Neuronal stem cell (in vitro differentiated cells): ENCODE results near the gene GRM7.

Experiments used
- DNase-seq: peaks from one replicate; pipeline ENCODE4 v3.0.0-alpha.2; 2013; ENCODE audit warnings: low spot score
- H2AFZ ChIP-seq: one replicate; pipeline ENCODE4 v1.6.1; 2013; ENCODE audit warnings: mild to moderate bottlenecking, low read length, inconsistent platforms
- H2AK5ac ChIP-seq: 2 replicates; pipeline ENCODE4 v1.6.1; 2013; ENCODE audit warnings: low read depth, mild to moderate bottlenecking, inconsistent platforms, low read length, moderate library complexity, mixed read lengths
- H2BK120ac ChIP-seq: 2 replicates; pipeline ENCODE4 v1.6.1; 2013; ENCODE audit warnings: low read depth, mild to moderate bottlenecking, inconsistent platforms, low read length, moderate library complexity, mixed read lengths
- H2BK12ac ChIP-seq: one replicate; pipeline ENCODE4 v1.6.1; 2013; ENCODE audit warnings: low read length, inconsistent platforms
- H2BK15ac ChIP-seq: 2 replicates; pipeline ENCODE4 v1.6.1; 2013; ENCODE audit warnings: mild to moderate bottlenecking, low read length, inconsistent platforms, mixed read lengths
- H2BK5ac ChIP-seq: one replicate; pipeline ENCODE4 v1.6.1; 2013; ENCODE audit warnings: inconsistent platforms, mild to moderate bottlenecking, low read length, moderate library complexity
- H3K14ac ChIP-seq: one replicate; pipeline ENCODE4 v1.6.1; 2013; ENCODE audit warnings: low read length, inconsistent platforms
- H3K18ac ChIP-seq: 2 replicates; pipeline ENCODE4 v1.6.1; 2013; ENCODE audit warnings: low read length, inconsistent platforms
- H3K23ac ChIP-seq: 2 replicates; pipeline ENCODE4 v1.6.1; 2013; ENCODE audit warnings: low read depth, mild to moderate bottlenecking, mixed read lengths, low read length, inconsistent platforms; ENCODE audit not compliant: poor library complexity
- H3K27ac ChIP-seq: replicated peaks from 3 replicates; pipeline ENCODE4 v1.5.1; 2013; ENCODE audit warnings: low read length, inconsistent platforms
- H3K27me3 ChIP-seq, 3 experiments: 2 replicates each; pipeline ENCODE4 v1.6.1; 2013; ENCODE audit warnings: low read length in 3 of 3, mild to moderate bottlenecking in 2 of 3, inconsistent platforms in 1 of 3, low read depth in 1 of 3, mixed read lengths in 1 of 3, moderate library complexity in 1 of 3; ENCODE audit not compliant: control insufficient read depth in 3 of 3, insufficient read depth in 3 of 3
- H3K36me3 ChIP-seq, 2 donors: replicated peaks in 1 of 2; 2 replicates each; pipeline ENCODE4 v1.6.1; 2013; ENCODE audit warnings: low read length in 2 of 2; ENCODE audit not compliant: control insufficient read depth in 2 of 2, insufficient read depth in 2 of 2
- H3K4ac ChIP-seq: 2 replicates; pipeline ENCODE4 v1.6.1; 2013; ENCODE audit warnings: inconsistent platforms, mild to moderate bottlenecking, low read length, moderate library complexity
- H3K4me1 ChIP-seq, 2 donors: 1 replicate in 1 of 2; 2 replicates in 1 of 2; pipeline ENCODE4 v1.6.1; 2013; ENCODE audit warnings: low read length in 2 of 2, low read depth in 1 of 2; ENCODE audit not compliant: control insufficient read depth in 2 of 2, insufficient read depth in 1 of 2
- H3K4me2 ChIP-seq: one replicate; pipeline ENCODE4 v1.6.1; 2013; ENCODE audit warnings: mild to moderate bottlenecking, low read length, inconsistent platforms; ENCODE audit not compliant: insufficient read depth, poor library complexity, severe bottlenecking
- H3K4me3 ChIP-seq, 2 donors: 2 replicates each; pipeline ENCODE4 v1.5.1; 2013; ENCODE audit warnings: low read length in 2 of 2, mild to moderate bottlenecking in 2 of 2, inconsistent platforms in 1 of 2, moderate library complexity in 1 of 2
- H3K79me1 ChIP-seq: one replicate; pipeline ENCODE4 v1.6.1; 2013; ENCODE audit warnings: low read depth, mild to moderate bottlenecking, inconsistent platforms, low read length, moderate library complexity
- H3K9ac ChIP-seq: one replicate; pipeline ENCODE4 v1.6.1; 2013; ENCODE audit warnings: mild to moderate bottlenecking, low read depth, low read length, inconsistent platforms; ENCODE audit not compliant: poor library complexity
- H3K9me3 ChIP-seq, 2 donors: replicated peaks in 1 of 2; 2 replicates each; pipeline versions ENCODE3 to v1.6.1; 2013; ENCODE audit warnings: low read length in 2 of 2, mild to moderate bottlenecking in 2 of 2, inconsistent platforms in 1 of 2, low read depth in 1 of 2, mixed read lengths in 1 of 2, moderate library complexity in 1 of 2; ENCODE audit not compliant: control insufficient read depth in 2 of 2, insufficient read depth in 1 of 2
- H4K8ac ChIP-seq: one replicate; pipeline ENCODE4 v1.6.1; 2013; ENCODE audit warnings: low read depth, mild to moderate bottlenecking, inconsistent platforms, low read length, moderate library complexity
- H4K91ac ChIP-seq: one replicate; pipeline ENCODE4 v1.6.1; 2013; ENCODE audit warnings: low read length, low read depth, mild to moderate bottlenecking, inconsistent platforms; ENCODE audit not compliant: poor library complexity
- WGBS, 2 donors: extraction: QIAGEN DNeasy Blood & Tissue Kit; methylation state at CpG; one replicate each; pipeline ENCODE4 v1.1.7; 2013; ENCODE audit warnings: missing lambda C conversion rate in 2 of 2, mixed read lengths in 1 of 2; ENCODE audit not compliant: insufficient read length in 2 of 2, insufficient replicate concordance in 1 of 2; ENCODE audit errors: extremely low coverage in 2 of 2; 5-methylcytosine and 5-hydroxymethylcytosine counted together

GRM7 gene

DNA sequence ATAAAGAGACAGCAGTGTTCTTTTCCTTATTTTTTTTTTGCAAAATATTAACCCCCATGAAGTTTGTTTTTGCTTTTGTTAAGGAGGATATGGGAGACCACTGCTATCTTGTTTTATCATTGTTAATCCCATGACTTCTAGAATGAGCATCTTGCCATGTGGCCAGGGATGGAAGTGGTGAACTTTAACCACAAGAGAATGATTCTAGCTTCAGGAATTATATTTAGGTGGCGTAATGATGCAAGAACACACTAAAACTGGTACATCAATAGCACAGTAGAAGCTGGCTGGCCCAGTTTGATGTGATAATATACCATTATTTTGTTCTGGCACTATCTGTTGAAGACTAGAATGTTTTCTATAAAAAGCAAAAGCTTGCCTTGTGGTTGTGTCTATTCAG is 720.9 kb downstream of the GRM7 start:
- no peaks in the 10 kb centered on the region for H3K27me3 ChIP-seq
- H3K4me1 ChIP-seq: no peaks in the 10 kb centered on the region
- WGBS, 2 donors: no CpG with 5 or more reads among the region's 1 CpG

GRCh38 chr3:7585052-7585451 is 724.1 kb downstream of the GRM7 start:
- no peak overlapping the region for H4K8ac ChIP-seq
- no peak overlapping the region for H3K4ac ChIP-seq
- no peaks in the 10 kb centered on the region for H3K9me3 ChIP-seq
- no peak overlapping the region for H4K91ac ChIP-seq
- no peak overlapping the region for H3K4me3 ChIP-seq
- no peak overlapping the region for H2BK5ac ChIP-seq
- H3K4me1 ChIP-seq: no peaks in the 10 kb centered on the region
- DNase-seq: no peak
- H3K27ac ChIP-seq: no peak overlapping the region
- H3K36me3 ChIP-seq: no peaks in the 10 kb centered on the region
- H2AK5ac ChIP-seq: no peak overlapping the region
- H2BK120ac ChIP-seq: no peak overlapping the region
- no peaks in the 10 kb centered on the region for H3K27me3 ChIP-seq
- no peak overlapping the region for H2AFZ ChIP-seq
- H3K79me1 ChIP-seq: no peaks in the 10 kb centered on the region
- no peak overlapping the region for H3K9ac ChIP-seq
- H3K18ac ChIP-seq: no peak overlapping the region
- H3K4me2 ChIP-seq: no peak overlapping the region
- no peak overlapping the region for H3K23ac ChIP-seq
- no CpG with 5 or more reads among the region's 3 CpGs for WGBS, 2 donors
- H2BK15ac ChIP-seq: no peak overlapping the region
- H3K14ac ChIP-seq: no peak overlapping the region
- no peak overlapping the region for H2BK12ac ChIP-seq

More for the DNA sequence above, 720.9 kb downstream of the GRM7 start:
- no peak overlapping the region for H3K27ac ChIP-seq
- H2AFZ ChIP-seq: no peak overlapping the region
- no peak overlapping the region for H3K9ac ChIP-seq
- H2AK5ac ChIP-seq: no peak overlapping the region
- no peak overlapping the region for H2BK5ac ChIP-seq
- no peak for DNase-seq
- no peaks in the 10 kb centered on the region for H3K36me3 ChIP-seq
- H3K14ac ChIP-seq: no peak overlapping the region
- H3K23ac ChIP-seq: no peak overlapping the region
- no peak overlapping the region for H2BK12ac ChIP-seq
- H2BK120ac ChIP-seq: no peak overlapping the region
- H2BK15ac ChIP-seq: no peak overlapping the region
- H3K18ac ChIP-seq: no peak overlapping the region
- H4K91ac ChIP-seq: no peak overlapping the region
- H3K79me1 ChIP-seq: no peaks in the 10 kb centered on the region
- H3K4ac ChIP-seq: no peak overlapping the region
- H3K9me3 ChIP-seq: no peaks in the 10 kb centered on the region
- no peak overlapping the region for H3K4me3 ChIP-seq
- H4K8ac ChIP-seq: no peak overlapping the region
- no peak overlapping the region for H3K4me2 ChIP-seq

GRCh38 chr3:7588236-7588635 is 727.3 kb downstream of the GRM7 start:
- no peak overlapping the region for H3K4ac ChIP-seq
- H2BK15ac ChIP-seq: no peak overlapping the region

DNA sequence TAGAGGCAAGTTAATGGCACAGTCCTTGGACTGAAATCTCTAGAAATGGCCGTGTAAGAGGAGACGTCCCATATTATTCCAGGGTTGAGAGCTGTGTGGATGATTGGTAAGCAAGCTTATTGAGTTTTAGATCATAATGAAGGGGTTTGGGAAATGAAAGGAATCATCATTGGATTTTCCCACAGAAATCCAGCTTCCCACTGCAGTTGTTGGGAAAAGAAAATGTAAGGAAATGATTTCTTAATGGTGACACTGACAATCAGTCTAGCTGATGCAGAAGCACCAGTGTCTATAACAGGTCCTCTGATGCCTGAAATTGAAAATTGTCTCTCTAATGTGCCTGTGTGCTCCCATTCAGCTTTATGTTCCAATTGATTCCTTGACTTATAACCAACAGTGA is 728.6 kb downstream of the GRM7 start:
- H2BK120ac ChIP-seq: no peak overlapping the region
- no peak overlapping the region for H3K4me2 ChIP-seq
- H3K36me3 ChIP-seq: no peaks in the 10 kb centered on the region
- no peak overlapping the region for H3K23ac ChIP-seq
- no peak overlapping the region for H4K8ac ChIP-seq
- H3K18ac ChIP-seq: no peak overlapping the region
- H3K14ac ChIP-seq: no peak overlapping the region
- no peak overlapping the region for H3K4ac ChIP-seq
- H3K27ac ChIP-seq: no peak overlapping the region
- H3K4me1 ChIP-seq: no peaks in the 10 kb centered on the region
- H3K9me3 ChIP-seq: no peaks in the 10 kb centered on the region
- no peak overlapping the region for H2BK12ac ChIP-seq
- no peak overlapping the region for H2AFZ ChIP-seq
- no peak for DNase-seq
- WGBS, 2 donors: no CpG with 5 or more reads among the region's 2 CpGs
- no peak overlapping the region for H4K91ac ChIP-seq
- H3K9ac ChIP-seq: no peak overlapping the region
- H3K79me1 ChIP-seq: no peaks in the 10 kb centered on the region
- H3K4me3 ChIP-seq: no peak overlapping the region
- H2BK5ac ChIP-seq: no peak overlapping the region
- H2AK5ac ChIP-seq: no peak overlapping the region
- no peaks in the 10 kb centered on the region for H3K27me3 ChIP-seq
- H2BK15ac ChIP-seq: no peak overlapping the region

More at GRCh38 chr3:7588236-7588635, 727.3 kb downstream of the GRM7 start:
- H2AK5ac ChIP-seq: no peak overlapping the region
- H3K36me3 ChIP-seq: no peaks in the 10 kb centered on the region
- H3K23ac ChIP-seq: no peak overlapping the region
- no peak overlapping the region for H4K91ac ChIP-seq
- H4K8ac ChIP-seq: no peak overlapping the region
- no CpG with 5 or more reads among the region's 4 CpGs for WGBS, 2 donors
- H2AFZ ChIP-seq: no peak overlapping the region
- no peak overlapping the region for H3K9ac ChIP-seq
- no peak overlapping the region for H3K4me2 ChIP-seq
- H2BK120ac ChIP-seq: no peak overlapping the region
- no peaks in the 10 kb centered on the region for H3K4me1 ChIP-seq
- no peaks in the 10 kb centered on the region for H3K27me3 ChIP-seq
- H3K79me1 ChIP-seq: no peaks in the 10 kb centered on the region
- no peak overlapping the region for H3K18ac ChIP-seq
- H3K4me3 ChIP-seq: no peak overlapping the region
- no peak overlapping the region for H2BK12ac ChIP-seq
- H3K9me3 ChIP-seq: no peaks in the 10 kb centered on the region
- no peak for DNase-seq
- no peak overlapping the region for H3K27ac ChIP-seq
- no peak overlapping the region for H3K14ac ChIP-seq
- H2BK5ac ChIP-seq: no peak overlapping the region
